Duodenal mucosa (tissue), 2 donors: Measurements from ENCODE around the gene TET3.

Experiments used
- H3K27ac ChIP-seq: one replicate; pipeline ENCODE4 v1.7.0; 2013; ENCODE audit warnings: low read depth, low read length
- H3K27me3 ChIP-seq, 2 donors: one replicate each; pipeline ENCODE4 v1.7.0; 2013; ENCODE audit warnings: low read length in 2 of 2, control low read depth in 1 of 2; ENCODE audit not compliant: insufficient read depth in 2 of 2, control insufficient read depth in 1 of 2
- H3K36me3 ChIP-seq, 2 donors: one replicate each; pipeline ENCODE4 v1.7.0; 2013; ENCODE audit warnings: low read length in 2 of 2, control low read depth in 1 of 2; ENCODE audit not compliant: insufficient read depth in 2 of 2, control insufficient read depth in 1 of 2
- H3K4me1 ChIP-seq, 2 donors: one replicate each; pipeline ENCODE4 v1.7.0; 2013; ENCODE audit warnings: low read length in 2 of 2, control low read depth in 1 of 2; ENCODE audit not compliant: insufficient read depth in 2 of 2, control insufficient read depth in 1 of 2
- H3K4me3 ChIP-seq, 2 donors: one replicate each; pipeline ENCODE4 v1.7.0; 2013; ENCODE audit warnings: low read length in 2 of 2, low read depth in 1 of 2
- H3K9ac ChIP-seq, 2 donors: one replicate each; pipeline ENCODE4 v1.7.0; 2013; ENCODE audit warnings: low read length in 2 of 2, low read depth in 1 of 2
- H3K9me3 ChIP-seq, 2 donors: one replicate each; pipeline ENCODE4 v1.7.0; 2013; ENCODE audit warnings: low read length in 2 of 2, control low read depth in 1 of 2; ENCODE audit not compliant: control insufficient read depth in 1 of 2

The TET3 gene

DNA sequence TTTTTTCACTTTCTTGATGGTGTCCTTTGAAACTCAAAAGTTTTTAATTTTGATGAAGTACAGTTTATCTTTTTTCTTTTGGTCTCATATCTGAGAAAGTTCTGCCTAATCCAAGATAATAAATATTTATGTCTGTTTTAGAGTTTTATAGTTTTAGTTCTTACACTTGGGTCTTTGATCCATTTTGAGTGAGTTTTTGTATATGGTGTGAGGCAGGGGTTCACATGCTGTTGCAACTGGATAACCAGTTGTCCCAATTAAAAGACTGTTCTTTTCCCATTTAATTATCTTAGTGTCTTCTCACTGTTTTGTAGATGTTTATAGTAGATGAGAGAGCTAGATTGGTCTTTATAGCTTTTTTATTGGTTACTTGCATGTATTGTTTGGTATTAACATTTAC is 43.6 kb downstream of the TET3 start:
- no peak overlapping the region for H3K4me3 ChIP-seq
- no peak overlapping the region for H3K9ac ChIP-seq
- H3K36me3 ChIP-seq: no peaks in the 10 kb centered on the region
- peaks cover 40 to 46% of the 10 kb centered on the region in 2 donors for H3K4me1 ChIP-seq
- no peaks in the 10 kb centered on the region for H3K27me3 ChIP-seq
- H3K27ac ChIP-seq: no peak overlapping the region
- no peaks in the 10 kb centered on the region for H3K9me3 ChIP-seq

DNA sequence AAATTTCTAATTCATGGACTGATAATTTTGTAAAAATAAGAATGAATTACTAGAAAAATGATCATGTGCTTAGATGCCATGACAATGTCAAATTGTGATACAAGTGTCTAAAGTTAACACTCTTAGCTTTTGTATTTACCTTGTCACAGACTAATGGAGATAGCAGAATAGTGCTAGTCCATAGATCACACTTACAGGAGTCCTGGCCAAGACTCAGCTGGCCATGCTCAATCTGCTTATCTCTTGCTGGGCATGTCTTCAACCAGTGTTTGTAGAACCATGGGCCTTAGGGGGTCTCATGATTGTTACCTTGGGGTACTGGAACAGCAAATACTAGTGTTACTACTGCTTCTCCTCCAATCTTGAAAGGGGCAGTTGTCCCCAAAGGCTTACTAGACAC is 44.0 kb downstream of the TET3 start:
- Histone ChIP-seq H3K27ac (no peak overlapping the region), H3K9ac (no peak overlapping the region), H3K9me3 (no peaks in the 10 kb centered on the region), H3K4me1 (peaks cover 41 to 46% of the 10 kb centered on the region in 2 donors), H3K36me3 (no peaks in the 10 kb centered on the region), H3K4me3 (no peak overlapping the region), H3K27me3 (no peaks in the 10 kb centered on the region)

DNA sequence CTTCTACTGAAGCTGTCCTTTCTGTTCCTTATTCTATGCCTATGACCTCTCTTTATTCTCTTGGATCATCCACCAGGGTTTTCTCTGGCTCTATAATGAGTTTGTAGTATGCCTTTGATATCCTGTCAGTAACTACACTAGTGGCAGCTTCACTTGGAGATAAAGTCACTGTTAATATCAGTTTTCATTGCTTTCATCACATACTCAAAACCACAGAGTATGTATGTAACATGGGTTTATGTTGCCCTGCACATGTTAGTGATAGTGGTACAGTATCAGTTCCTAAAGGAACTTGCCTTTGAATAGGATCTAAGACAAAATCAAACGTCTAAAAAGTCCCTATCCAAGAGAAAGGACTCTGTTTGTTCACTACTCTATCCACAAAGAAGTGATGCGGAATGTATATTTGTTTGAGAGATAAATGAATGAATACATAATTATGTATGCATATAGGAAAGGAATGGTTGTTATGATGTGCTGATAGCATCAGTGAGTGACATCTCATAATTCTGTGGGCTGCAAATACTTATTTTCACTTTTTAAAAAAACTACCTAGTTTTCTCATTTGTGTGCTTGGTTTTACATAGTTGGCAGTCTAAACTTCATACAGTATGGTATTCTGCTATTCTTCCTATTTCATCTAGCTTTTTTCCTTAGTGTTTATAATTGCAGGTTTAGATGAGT is 45.1 kb downstream of the TET3 start:
- Histone ChIP-seq H3K9me3 (no peaks in the 10 kb centered on the region), H3K36me3 (no peaks in the 10 kb centered on the region), H3K4me3 (no peak overlapping the region), H3K27ac (no peak overlapping the region), H3K27me3 (no peaks in the 10 kb centered on the region), H3K9ac (no peak overlapping the region), H3K4me1 (peaks cover 41 to 46% of the 10 kb centered on the region in 2 donors)

DNA sequence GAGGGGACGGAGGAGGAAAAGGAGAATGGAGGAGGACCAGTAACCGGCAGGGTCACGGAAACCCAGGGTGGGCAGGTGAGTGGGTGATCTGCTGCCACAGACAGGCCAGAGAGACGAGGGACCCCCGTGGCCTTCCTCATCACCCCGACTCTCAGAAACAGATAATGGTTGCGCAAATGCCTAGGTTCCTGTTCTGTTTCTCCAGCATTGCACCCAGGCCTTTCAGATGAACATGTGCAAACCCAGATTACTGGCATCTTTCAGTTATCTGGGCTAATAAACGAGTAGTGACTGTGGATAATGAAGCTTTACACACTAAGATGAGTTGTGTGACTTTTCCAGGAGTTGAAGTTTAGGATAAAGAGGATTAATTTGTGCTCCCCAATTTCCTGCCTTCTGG is 46.5 kb downstream of the TET3 start:
- Histone ChIP-seq H3K36me3 (no peaks in the 10 kb centered on the region), H3K9ac (no peak overlapping the region), H3K27me3 (no peaks in the 10 kb centered on the region), H3K27ac (no peak overlapping the region), H3K4me3 (no peak overlapping the region), H3K9me3 (no peaks in the 10 kb centered on the region), H3K4me1 (peaks cover 41 to 43% of the 10 kb centered on the region in 2 donors)

DNA sequence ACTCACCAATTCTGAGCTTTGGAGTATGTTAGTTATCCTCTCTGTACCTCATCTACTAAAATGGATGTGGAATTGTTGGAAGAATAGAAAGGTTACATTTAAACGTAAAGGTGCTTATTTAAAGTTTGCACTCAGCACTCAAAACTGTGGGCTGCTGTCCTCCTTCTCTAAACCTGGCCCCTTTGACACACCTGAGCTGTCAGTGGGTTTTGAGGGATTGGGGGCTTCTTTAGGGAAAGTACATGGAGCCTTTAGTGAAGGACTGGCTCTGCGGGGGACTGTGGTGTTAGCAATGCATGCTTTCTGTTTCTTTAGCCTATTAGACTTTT is 47.2 kb downstream of the TET3 start:
- no peaks in the 10 kb centered on the region for H3K27me3 ChIP-seq
- H3K4me3 ChIP-seq: peak overlapping the region in 1 of 2 donors; percentile 22
- no peaks in the 10 kb centered on the region for H3K36me3 ChIP-seq
- no peaks in the 10 kb centered on the region for H3K9me3 ChIP-seq
- peak overlapping the region in 1 of 2 donors; percentile 3 for H3K9ac ChIP-seq
- no peak overlapping the region for H3K27ac ChIP-seq
- peaks cover 41 to 43% of the 10 kb centered on the region in 2 donors for H3K4me1 ChIP-seq

DNA sequence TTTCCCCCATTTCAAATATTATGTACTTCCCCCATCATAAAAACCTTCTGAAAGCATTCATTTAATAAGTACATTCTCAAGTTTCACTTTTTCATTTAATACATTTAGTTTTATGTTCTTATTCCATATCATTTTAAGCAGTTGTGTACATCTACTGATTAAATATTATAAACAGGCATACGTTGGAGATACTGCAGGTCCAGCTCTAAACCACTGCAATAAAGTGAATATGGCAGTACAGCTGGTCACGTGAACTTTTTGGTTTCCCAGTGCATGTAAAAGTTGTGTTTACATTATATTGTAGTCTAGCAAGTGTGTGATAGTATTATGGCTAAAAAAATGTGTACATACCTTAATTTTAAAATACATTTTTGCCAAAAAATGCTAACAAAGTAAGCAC is 48.7 kb downstream of the TET3 start:
- Histone ChIP-seq H3K4me1 (peaks cover 49 to 55% of the 10 kb centered on the region in 2 donors), H3K9ac (no peak overlapping the region), H3K27ac (no peak overlapping the region), H3K27me3 (no peaks in the 10 kb centered on the region), H3K36me3 (no peaks in the 10 kb centered on the region), H3K4me3 (no peak overlapping the region), H3K9me3 (no peaks in the 10 kb centered on the region)
